ENCODE data around the gene CACNA2D1. TPM values are rescaled to one million over a fixed set of nuclear protein-coding genes. Genes with fewer than 3 reads are reported as not detected.

Gene CACNA2D1
- total RNA-seq = 1.4 and 6.2 TPM in 2 replicates

DNA sequence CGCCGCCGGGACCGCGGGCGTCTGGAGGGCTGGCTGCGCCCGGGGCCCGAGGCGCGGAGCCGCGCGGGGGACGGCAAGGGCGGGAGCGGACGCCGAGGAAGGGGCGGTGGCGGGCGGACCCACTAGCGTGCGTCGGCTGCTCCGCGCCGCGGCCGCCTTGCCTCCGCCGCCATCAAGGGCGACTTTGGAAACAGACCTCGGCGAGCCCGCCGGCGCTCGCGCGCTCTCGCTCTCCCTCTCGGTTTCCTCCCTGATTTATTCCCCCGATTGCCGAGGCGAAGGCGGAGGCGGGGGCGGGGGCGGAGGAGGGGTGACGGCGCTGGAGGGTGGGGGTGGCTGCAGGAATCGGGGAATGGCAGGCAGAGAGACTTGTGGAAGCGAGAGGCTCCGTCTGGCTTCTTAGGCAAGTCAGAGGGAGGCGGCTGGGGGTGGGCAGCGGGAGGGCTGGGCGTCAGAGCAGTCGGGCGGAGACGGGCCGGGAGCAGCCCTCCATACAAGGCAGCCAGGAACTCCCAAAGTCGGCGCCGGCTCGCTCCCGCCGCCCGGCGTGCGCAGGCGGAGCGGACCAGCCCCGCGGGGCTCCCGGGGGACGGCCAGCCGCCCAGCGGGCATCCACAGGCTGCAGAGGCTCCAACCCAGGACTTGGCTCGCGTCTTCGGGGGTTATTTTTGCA lies at the start of gene CACNA2D1:
TSS of gene CACNA2D1 (minus strand) at position 231 of the 673 bp plus-strand sequence.

